NCI-H524 treated with DMSO at 0.1 percent for 48 hours (cell line): Measurements from ENCODE around the gene FCAMR.

Experiments
- DNase-seq: peaks from one replicate; lab custom pipeline; 2025; lab: John Stamatoyannopoulos, UW

FCAMR gene

DNA sequence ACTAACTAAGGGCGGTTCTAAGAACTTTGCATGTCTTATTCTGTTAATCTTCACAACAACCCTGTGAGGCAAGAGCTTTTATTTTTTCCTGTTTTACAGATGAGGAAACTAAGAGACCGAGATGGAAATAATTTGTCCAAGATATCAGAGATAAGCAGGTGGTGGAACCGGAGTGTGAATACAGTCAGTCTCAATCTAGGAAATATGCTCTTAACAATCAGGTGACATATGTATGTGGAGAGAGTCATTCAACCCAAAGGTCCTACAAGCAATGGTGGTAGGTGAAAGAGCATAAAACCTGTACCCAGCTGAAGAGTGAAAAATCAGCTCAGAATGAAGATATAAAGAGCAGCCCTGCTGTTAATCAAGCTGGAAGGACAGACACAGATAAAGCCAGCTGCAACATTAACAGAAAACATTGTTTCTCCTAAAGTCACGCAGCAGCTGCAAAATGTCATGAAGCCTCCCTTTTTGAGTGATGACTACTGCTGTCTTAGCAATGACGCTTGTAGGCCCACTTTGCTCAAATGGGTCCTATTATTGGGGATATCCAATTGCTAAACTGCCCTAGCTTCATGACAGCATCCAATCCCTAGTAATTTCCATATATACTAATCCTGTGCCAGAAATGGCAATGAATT is 30.5 kb upstream of the FCAMR start:
- DNase-seq: no peak

DNA sequence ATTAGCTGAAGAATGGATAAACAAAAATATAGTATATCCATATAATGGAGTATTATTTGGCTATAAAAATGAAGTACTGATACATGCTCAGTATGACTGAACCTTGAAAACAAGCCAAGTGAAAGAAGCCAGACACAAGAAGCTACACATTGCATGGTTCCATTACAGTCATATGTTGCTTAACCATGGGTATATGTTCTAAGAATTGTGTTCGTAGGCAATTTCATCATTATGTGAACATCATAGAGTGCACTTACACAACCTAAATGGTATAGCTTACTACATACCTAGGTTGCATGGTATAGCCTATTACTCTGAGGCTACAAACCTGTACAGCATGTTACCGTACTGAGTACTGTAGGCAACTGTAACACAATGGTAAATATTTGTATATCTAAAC is 28.6 kb upstream of the FCAMR start:
- no peak for DNase-seq

DNA sequence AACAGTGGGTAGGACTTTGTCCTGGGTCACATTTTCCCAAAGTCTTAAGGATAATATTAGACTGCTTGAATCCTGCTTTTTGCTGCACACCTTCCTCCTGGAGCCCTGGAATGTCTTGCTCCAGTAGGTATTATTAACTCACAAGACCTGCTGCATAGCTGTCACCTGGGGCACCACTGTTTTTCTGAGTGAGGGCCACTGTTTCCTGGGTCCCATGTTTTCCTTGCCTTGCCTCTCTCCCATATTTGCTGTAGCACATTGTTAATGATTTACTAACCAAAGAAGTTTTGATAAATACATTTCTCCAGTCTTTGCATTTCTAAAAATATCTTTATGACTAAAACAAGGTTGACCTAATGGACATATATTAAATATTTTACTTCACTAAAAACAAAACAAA is 22.5 kb upstream of the FCAMR start:
- DNase-seq: no peak

DNA sequence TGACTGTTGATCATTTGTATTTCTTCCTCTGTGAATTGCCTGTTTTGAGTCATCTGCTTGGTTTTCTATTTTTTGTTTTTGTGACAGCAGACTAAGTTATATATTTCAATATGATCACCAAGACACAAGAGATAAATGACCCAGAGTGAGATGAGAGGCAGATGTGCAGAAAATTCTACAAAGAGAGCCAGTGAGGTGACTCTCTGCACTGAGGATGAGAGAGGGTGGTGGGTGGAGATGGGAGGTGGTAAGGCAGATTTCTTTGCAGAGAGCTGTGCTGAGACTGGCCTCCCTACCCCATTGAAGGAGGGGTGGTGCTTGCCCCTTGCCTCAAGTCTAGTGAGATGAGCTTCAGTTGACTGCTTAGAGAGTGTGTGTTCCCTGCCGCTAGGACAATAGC is 17.6 kb upstream of the FCAMR start:
- DNase-seq: no peak

DNA sequence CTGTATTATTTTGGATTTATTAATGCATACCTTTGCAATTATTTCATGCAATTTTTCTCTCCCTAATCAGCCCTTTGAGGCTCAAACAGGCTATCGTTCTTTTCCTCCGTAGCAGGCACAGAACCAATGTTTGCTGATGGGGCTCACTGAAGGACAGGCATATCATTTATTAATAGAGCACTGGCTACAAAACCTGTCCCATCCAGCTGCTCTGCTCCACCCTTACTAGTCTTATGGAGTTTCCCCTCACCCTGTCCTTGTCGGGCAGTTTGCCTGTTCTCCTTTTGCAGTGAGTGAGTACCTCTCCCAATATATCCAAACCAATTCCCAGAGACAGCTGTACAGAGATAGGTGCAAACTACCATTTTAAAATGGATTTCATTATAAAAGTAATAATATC is 16.6 kb upstream of the FCAMR start:
- no peak for DNase-seq

DNA sequence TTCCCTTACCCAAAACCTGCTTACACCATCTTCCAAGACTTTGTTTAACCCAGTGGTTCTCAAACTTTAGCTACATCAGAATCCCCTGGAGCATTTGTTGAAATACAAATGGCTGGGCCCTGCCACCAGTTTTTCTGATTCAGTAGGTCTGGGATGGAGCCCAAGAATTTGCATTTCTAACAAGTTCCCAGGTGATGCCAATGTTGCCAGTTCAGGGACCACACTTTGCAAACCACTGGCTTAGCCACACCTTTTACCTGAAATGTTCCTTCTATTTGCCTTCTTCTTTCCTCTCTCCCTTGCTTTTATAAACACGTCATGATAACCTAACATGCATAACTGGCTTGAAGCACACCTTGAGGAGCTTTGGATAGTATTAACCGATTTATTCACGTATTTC is 16.1 kb upstream of the FCAMR start:
- DNase-seq: no peak

DNA sequence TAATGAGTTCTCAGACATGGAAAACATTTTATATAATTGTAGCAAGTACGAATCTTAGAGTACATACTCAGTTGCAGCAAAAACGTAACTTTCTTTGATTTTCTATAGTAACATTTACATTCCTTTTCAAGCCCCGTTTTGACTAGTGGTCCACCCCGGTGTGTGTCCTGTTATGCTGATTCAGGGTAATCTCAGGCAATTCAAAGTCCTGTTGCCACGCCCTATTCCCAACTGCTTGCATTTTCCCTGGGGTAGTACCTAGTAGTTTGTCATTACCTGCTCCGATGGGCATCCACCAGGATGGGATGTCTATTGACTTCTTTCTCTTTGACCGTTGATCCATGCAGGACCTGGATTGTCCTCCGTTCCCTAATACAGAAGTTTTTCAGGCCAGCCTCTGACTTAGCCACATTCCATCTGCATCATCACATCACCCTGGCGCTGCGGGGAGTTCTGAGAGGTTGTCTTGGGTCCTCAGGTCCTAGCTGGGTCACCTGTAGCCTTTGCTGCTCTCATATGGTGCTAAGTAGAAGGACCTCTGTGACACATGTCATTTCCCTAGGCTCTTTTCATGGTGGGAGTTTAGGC is 15.0 kb upstream of the FCAMR start:
- no peak for DNase-seq

DNA sequence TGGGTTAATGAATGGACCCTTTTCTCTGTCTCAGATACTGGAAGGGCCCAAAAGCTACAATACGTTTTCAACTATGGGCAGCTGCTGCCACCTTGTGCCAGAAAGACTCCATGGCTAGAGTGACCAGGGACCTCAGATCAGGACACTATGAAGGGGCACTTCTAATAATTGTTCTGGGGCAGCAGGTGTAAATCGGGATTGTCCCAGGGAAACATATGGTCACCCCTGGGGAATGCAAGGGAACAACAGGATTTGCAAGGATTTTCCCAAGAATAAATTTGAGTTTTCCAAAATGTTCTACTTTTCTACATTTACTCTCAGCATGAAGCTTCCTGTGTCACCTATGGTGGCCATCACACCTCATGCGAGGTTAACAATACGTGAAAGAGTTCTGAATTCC is 12.0 kb upstream of the FCAMR start:
- DNase-seq: peak; percentile 10

DNA sequence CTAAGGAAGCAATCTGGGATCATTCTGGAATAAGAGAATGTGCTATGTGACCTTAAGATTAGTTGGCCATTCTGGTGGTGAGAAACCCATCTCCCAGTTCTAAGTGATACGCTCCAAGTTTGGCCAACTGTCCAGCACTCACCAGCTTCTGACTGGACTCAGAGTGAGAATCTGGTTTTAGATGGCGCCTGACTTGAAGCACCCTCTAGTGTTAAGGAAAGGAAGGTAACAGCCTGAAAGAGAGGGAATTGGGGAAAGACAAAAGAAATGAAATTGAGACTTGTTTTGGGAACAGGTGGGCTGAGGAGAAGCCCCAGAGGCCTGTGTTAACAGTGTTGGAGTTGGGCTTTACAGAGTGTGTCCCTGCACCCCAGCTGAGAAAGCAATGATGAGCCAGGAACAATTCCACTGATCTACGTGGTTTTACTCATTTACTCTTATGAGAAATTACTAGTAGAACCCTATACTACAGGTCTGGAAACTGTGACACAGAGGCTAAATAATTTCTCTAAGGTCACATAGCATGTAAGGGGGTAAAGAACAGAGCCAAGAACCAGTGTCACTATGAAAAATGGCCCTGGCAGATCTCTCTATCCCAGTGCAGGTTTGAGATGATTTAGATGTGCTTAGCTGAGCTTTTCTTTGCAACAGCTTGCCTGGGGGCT is 9.3 kb upstream of the FCAMR start:
- DNase-seq: no peak

DNA sequence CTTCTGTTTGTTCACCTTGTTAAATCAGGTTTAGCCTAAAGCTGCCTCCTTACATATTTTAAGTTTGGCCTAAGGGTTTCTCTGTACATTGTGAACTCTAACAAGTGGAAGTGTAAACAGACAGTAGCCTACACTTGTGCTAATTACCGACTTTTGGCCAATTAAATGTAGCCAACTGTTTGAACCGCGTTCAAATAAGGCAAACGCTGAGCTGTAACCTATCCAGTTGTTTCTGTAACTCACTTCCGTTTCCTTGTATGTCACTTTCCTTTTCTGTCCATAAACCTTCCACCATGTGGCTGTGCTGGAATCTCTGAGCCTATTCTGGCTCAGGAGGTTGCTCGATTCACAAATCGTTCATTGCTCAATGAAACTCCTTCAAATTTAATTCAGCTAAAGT is 8.0 kb upstream of the FCAMR start:
- DNase-seq: no peak

DNA sequence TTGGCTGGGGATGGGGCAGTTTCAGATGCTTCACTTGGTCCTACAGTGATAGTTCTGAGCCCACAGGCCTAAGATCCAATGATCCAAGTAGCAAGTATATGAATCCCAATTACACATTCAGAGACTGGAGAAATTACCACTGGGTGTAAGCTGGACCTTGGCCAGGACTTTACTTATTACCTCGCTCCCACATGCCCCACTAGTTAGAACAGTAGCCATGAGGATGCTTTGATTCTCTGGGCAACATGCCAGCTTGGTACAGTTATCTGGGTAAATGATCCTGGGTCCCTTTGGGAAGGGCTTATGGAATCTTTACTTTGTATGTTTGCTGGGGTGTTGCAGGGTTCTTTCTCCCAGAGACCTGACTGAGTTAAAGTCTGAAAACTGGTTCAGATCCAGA is 5.0 kb upstream of the FCAMR start:
- no peak for DNase-seq

DNA sequence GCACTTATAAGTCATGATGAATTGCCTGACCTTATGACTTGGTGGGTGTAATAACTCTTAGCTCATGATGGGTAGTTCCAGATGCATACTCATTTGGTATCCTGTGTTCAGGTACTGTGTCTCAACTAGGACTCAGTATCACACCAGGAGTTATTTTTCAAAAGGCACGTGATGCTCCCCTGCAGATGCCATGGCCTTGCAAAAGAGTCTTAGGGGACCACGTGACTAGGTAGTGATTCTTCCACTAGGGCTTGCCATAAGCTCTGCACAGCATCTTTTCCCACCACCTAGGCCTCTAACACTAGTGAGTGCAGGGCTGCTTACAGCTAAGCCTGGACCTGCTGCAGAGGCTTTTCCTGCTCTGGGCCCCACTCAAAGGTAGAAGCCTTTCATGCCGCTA is 3.9 kb upstream of the FCAMR start:
- DNase-seq: no peak

DNA sequence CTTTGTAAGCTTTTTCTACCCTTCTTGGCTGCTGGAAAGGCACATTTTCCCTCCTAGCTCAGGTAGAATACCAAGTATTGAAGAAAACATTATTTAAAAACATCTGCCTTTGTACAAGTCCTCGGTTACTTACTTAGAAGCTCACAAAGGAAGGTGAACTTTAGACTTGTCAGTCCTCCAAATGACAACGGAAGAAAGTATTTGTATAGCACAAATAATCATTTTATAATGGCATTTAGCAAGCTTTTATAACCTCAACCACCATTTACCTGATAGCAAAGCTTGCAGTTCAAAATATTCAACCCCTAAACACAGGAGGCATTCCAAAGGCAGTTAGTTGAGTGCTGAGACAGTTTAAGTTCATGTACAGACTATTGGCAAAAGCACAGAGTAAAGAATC is 2.5 kb upstream of the FCAMR start:
- no peak for DNase-seq

DNA sequence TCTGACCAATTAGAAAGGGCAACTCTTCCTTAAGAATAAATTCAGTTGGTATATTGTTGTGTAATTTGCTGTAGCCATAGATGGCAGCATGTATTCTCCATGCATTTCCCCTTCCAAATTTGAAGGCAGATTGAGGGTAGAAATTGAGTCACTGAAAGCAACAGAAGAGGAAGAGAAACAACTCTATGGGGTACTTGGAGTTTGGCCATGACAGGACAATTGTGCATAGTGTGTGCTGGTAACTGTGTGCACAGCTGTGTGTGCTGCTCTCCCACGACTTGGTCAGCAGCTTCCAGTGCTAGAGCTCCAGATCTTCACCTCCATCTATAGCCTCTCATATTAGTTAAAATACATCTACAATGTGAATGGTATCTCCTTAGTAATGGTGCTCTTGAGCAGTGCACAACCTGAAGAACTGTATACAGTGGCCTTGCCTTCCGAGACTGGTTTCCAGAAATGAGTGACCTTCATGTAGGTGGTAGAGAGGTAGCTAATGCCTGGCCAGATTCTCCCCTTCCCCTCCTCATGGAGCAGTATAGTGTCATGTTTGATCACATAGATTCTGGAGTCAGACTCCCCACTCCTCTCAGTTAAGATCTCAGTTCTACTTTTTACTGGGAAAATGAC is 882 bp upstream of the FCAMR start:
- DNase-seq: no peak

DNA sequence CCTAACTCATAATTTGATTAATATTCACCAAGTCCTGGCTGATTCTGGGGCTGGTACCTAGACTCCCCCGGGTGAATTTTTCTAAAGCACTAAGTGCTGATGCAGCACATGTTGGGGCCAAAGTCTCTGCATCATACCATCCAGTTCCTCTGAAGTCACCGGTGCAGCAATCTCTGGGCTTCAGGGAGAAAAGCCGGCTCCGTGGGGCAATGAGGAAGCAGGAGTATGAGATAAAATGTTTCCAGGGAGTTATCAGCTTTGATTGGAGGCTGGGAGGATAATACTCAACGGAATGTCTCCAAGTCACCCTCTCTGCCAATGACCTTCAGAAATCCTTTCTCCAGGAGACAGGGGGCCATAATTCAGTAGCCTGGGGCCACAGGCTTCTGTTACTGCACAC is 1.2 kb downstream of the FCAMR start:
- DNase-seq: no peak

DNA sequence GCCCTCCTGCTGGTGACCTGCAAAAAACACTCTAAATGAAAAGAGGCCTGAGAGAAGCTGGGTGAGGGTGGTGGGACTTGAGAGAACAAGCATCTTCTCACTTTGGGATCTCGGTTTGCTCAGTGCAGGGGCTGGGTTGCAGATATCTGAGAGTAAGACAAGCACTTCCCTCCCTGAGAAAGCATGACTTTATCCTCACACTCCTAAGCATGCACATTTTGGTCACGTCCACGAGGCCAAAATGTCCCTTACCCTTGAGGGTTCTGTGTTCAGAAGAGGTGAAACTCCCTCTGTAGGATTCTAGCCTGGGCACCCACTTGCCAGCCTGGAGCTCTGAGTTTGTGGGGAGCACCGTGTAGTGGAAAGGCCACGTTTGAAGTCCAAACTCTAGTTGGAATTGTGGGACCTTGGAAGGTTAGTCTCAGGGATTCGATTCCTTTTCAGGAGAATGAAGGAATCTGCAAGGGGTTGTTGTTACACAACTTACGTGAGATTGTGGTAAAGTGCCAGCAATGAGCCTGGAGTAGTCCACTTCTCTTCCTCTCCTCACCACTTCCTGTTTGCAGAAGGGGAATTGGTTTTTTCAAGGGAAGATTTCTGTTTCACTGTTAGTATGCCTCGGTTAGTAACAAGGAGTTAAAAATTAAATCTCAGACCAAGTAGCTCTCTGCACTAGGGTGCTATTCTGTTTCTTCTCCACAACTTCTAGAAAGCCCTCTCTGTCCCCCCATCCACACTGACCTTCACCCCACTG is 3.0 kb downstream of the FCAMR start:
- DNase-seq: no peak

DNA sequence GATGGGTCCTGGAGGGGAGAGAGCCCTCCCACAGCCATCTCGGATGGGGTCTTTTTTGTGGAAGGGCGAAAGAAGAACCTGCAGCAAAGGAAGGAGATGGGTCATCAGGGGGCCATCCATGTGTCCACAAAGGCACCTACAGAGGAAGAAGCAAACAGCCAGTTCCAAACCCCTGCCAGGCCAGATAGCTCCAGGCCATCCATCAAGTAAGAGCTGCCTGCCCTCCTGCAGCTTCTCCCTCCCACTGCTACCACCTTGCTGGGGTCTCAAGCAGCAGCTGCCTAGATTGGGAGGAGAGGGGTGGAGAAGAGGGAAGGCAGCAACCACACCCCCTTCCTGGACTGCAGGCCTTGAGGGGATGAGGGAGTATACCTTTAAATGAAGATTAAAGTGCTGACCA is 4.5 kb downstream of the FCAMR start:
- no peak for DNase-seq

DNA sequence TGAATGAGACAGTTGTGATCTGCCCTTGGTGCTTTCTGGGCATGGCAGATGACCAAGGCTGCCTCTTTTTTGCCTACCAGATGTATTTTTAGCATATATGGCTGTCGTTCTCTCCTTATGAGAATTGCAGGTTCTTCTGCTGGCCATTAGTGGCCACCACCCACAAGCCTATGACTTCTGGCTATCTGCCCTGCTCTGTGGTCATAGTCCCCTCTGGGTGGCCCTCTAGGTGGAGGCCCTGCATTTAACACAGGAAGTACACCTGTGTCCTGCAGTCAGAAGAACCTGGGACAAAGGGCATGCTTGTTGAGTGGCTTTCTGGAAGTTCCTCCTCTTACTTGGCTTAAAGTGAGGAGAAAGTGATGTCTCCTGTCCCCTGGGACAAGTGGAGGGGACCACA is 6.5 kb downstream of the FCAMR start:
- no peak for DNase-seq

DNA sequence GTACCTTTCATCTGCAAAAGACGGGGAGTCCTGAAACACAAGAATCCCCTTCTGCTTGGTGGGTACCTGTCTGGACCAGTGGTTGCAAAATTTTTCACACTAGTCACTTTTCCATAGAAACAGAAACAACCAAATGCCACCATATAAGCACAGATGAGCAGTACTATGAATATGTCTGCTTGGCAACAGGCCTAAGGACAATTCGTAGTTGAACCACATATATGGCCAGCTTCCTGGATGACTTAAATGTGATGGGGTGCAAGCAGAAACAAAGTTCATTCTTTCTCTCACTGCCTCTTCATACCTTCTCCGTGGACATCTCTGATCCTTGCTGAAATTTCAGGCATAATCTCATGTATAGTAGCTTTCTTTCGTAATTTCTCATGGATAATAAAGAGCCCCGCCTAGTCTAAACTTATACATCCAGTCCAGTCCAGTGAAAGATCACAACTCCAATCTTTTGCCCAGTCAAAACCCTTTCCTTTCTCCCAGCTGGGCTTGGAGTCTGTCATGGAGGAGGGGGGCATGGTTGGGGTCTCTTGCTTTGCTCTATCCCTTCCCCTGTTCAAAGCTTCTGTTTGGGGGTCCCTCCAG is 7.0 kb downstream of the FCAMR start:
- DNase-seq: no peak

DNA sequence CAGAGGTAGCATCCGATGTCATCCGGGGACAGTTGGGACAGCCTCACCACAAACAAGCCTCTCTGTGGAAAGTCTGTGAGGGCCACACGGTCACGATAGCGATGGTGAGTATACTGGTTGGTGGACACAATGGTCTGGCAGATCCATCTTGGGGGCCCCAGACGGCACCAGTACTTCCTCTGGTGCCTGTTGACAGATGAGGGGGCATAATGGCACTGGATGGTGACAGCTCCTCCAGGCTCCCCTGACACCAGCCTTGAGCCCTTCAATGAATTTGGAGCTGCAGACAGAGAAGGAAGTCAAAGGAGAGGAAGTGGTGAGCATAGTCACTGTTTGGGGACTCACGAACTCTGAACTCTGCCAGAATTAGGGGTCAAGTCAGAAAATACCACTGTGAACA is 8.0 kb downstream of the FCAMR start:
- DNase-seq: no peak

DNA sequence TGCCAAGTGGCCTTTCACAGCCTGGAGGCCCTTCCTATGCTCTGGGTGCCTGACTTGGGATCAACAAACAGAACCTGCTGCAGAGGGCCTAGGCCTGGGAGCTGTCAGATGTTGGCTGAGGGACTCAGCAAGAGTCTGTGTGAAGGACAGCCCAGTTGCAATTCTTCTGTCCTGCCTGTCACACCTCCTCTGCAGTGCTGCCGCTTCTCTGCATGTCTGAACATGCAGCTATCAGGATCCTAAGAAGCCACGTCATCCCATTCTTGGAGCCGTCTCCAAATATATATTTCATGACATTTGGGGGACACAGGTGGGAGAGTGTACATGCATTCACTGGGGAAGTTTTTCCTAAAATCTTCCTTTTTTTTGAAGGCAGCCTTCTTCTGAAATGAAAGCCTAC is 8.6 kb downstream of the FCAMR start:
- DNase-seq: no peak

DNA sequence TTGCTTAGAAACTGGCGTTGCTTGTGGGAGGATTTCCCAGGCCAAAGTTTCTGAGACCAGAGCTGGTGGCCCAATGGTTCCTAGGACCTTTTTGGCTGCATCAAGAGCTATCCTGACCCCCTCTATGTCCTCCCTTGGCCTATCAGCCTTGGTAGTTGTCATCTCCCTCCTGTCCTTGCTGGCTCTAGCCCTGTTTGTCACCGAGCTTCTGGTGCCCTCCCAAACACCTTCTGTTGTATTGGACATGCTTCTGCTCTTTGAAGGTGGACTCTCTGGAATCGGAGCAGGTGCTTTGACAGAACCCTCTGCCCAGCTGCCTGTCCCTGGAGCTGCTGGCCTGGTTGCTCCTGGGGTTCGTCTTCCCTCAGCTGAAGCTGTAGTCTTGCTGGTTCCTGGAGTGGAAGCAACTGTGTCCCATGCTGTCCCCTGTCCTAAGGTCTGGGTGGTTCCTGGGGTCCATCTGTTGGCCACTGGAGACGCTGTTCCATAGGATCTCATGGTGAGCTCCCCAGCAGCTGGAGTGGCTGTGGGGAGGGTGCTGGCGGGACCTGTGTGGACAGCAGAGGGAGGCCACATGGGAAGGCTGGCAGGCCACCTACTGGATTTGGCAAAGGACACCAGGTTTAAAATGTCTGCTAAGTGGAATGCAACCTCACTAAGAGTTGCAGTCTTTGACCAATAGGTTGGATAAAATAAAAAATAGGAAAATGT is 9.4 kb downstream of the FCAMR start:
- DNase-seq: no peak
